Spleen (tissue), 3 donors: ENCODE data around the gene ASB1.

Source experiments
- POLR2A ChIP-seq, 3 donors: fragments of 450-650 bp; IDR thresholded peaks; one replicate each; pipeline ENCODE4 v1.5.1; 2017; ENCODE audit warnings: antibody characterized with exemption in 3 of 3, mild to moderate bottlenecking in 1 of 3
- POLR2AphosphoS5 ChIP-seq, 3 donors: sonication (generic); formaldehyde crosslinking; IDR thresholded peaks; one replicate each; pipeline ENCODE4 v1.5.1; 2017; ENCODE audit warnings: antibody characterized with exemption in 3 of 3

GRCh38 chr2:238450440-238450861 lies 23.7 kb downstream of the ASB1 start:
- TF ChIP-seq POLR2AphosphoS5 (IDR thresholded peaks at IDR 0.05): no peak
- no peak for TF ChIP-seq POLR2A (IDR thresholded peaks at IDR 0.05)
